HG02970 (cell line): ENCODE data around the gene SH3BP1.
"Not testable (repeated sequence)": the region's sequence is repeated elsewhere in the genome, so short reads cannot be mapped to it uniquely, and the experiment has no call there.

ENCODE experiments used
- ATAC-seq: cut with Tn5 transposase; IDR thresholded peaks from one replicate; pipeline ENCODE4 v1.9.1; 2021; ENCODE audit warnings: mild to moderate bottlenecking, moderate library complexity, moderate number of reproducible peaks; ENCODE audit not compliant: unreplicated experiment, low FRiP score

Gene SH3BP1

GRCh38 chr22:37633089-37633624 lies 6.3 kb upstream of the SH3BP1 start:
- peak; percentile 47 for ATAC-seq

GRCh38 chr22:37633625-37634416 lies 5.6 kb upstream of the SH3BP1 start:
- peak; percentile 39 for ATAC-seq

GRCh38 chr22:37634417-37634924 lies 5.0 kb upstream of the SH3BP1 start:
- ATAC-seq: no peak

GRCh38 chr22:37635157-37635556 lies 4.3 kb upstream of the SH3BP1 start:
- ATAC-seq: no peak

GRCh38 chr22:37636186-37636948 lies 3.1 kb upstream of the SH3BP1 start:
- ATAC-seq: no peak

- ATAC-seq: no peak
These were observed 2.6 kb upstream of the SH3BP1 start for GRCh38 chr22:37636949-37637273.

- ATAC-seq: no peak
These were observed 939 bp upstream of the SH3BP1 start for GRCh38 chr22:37638391-37639069.

GRCh38 chr22:37639771-37640590 lies 512 bp downstream of the SH3BP1 start:
- ATAC-seq: no peak

- ATAC-seq: no peak
These were observed 1.4 kb downstream of the SH3BP1 start for GRCh38 chr22:37640591-37641560.

- ATAC-seq: no peak
These were observed 2.1 kb downstream of the SH3BP1 start for GRCh38 chr22:37641561-37641949.

GRCh38 chr22:37643225-37643847 lies 3.9 kb downstream of the SH3BP1 start:
- no peak for ATAC-seq

GRCh38 chr22:37647317-37647716 lies 7.8 kb downstream of the SH3BP1 start:
- no peak for ATAC-seq

- ATAC-seq: no peak
These were observed 8.5 kb downstream of the SH3BP1 start for GRCh38 chr22:37647928-37648327.

GRCh38 chr22:37650463-37651136 lies 11.1 kb downstream of the SH3BP1 start:
- no peak for ATAC-seq

GRCh38 chr22:37654563-37655251 lies 15.2 kb downstream of the SH3BP1 start:
- ATAC-seq: no peak

- no peak for ATAC-seq
These were observed 15.7 kb downstream of the SH3BP1 start for GRCh38 chr22:37655252-37655563.

- ATAC-seq: not testable (repeated sequence)
These were observed 17.1 kb downstream of the SH3BP1 start for GRCh38 chr22:37656583-37656982.
